IMR-90 (cell line): Measurements from ENCODE around the gene SIM1. TPM values are rescaled to one million over a fixed set of nuclear protein-coding genes. Genes with fewer than 3 reads are reported as not detected.

Source experiments
- ATAC-seq: fragments of 200-7000 bp; cut with Tn5 transposase; 2 replicates; pipeline ENCODE4 v1.9.1; 2020; ENCODE audit warnings: low read depth, mild to moderate bottlenecking, moderate library complexity
- BruUV-seq: library from RNA; stranded (reverse); fragments of 400-500 nt; replicated peaks from 2 replicates; lab custom pipeline; 2021; lab: Mats Ljungman, UMichigan
- CTCF ChIA-PET: fragments of 300-600 bp; formaldehyde crosslinking; extraction: SDS; loops from one replicate; lab custom pipeline; 2021; ENCODE audit warnings: antibody characterized with exemption; lab: Yijun Ruan, JAX
- POLR2A ChIA-PET: fragments of 300-600 bp; sonication (Branson Sonifier 250); formaldehyde crosslinking; loops from one replicate; lab custom pipeline; 2022; ENCODE audit warnings: antibody characterized with exemption; ENCODE audit not compliant: unreplicated experiment; lab: Charles Lee
- DNase-seq: peaks from one replicate; pipeline ENCODE4 v3.0.0; 2013
- H2AFZ ChIP-seq: replicated peaks from 2 replicates; pipeline ENCODE3; 2013; ENCODE audit warnings: low read length, mild to moderate bottlenecking; ENCODE audit not compliant: poor library complexity
- H2AK5ac ChIP-seq: 2 replicates; pipeline ENCODE4 v1.6.1; 2013; ENCODE audit warnings: low read depth, low read length, inconsistent platforms
- H2AK9ac ChIP-seq: replicated peaks from 2 replicates; pipeline ENCODE3; 2013; ENCODE audit warnings: mild to moderate bottlenecking, low read depth, low read length, moderate library complexity; ENCODE audit not compliant: poor library complexity
- H2BK120ac ChIP-seq: 2 replicates; pipeline ENCODE4 v1.6.1; 2013; ENCODE audit warnings: low read depth, low read length, inconsistent platforms
- H2BK15ac ChIP-seq: 3 replicates; pipeline ENCODE4 v1.6.1; 2013; ENCODE audit warnings: low read depth, low read length, inconsistent platforms
- H2BK20ac ChIP-seq: 2 replicates; pipeline ENCODE4 v1.6.1; 2013; ENCODE audit warnings: low read depth, mild to moderate bottlenecking, inconsistent platforms, low read length, moderate library complexity
- H2BK5ac ChIP-seq: 2 replicates; pipeline ENCODE4 v1.6.1; 2013; ENCODE audit warnings: mild to moderate bottlenecking, low read depth, low read length, inconsistent platforms; ENCODE audit not compliant: poor library complexity, severe bottlenecking
- H3K14ac ChIP-seq: replicated peaks from 2 replicates; pipeline ENCODE4 v1.6.1; 2013; ENCODE audit warnings: low read depth, low read length, inconsistent platforms
- H3K18ac ChIP-seq: 2 replicates; pipeline ENCODE4 v1.6.1; 2013; ENCODE audit warnings: low read depth, low read length, control low read depth
- H3K23ac ChIP-seq: 2 replicates; pipeline ENCODE4 v1.6.1; 2013; ENCODE audit warnings: low read depth, low read length, inconsistent platforms
- H3K27ac ChIP-seq: 2 replicates; pipeline ENCODE4 v1.5.1; 2013; ENCODE audit warnings: mild to moderate bottlenecking, control low read depth, low read length; ENCODE audit not compliant: insufficient read depth
- H3K27me3 ChIP-seq: 2 replicates; pipeline ENCODE4 v1.6.1; 2013; ENCODE audit warnings: low read length; ENCODE audit not compliant: control insufficient read depth, insufficient read depth
- H3K36me3 ChIP-seq: 2 replicates; pipeline ENCODE4 v1.6.1; 2013; ENCODE audit warnings: low read length, mixed read lengths; ENCODE audit not compliant: control insufficient read depth, insufficient read depth
- H3K4ac ChIP-seq: 2 replicates; pipeline ENCODE4 v1.6.1; 2013; ENCODE audit warnings: low read depth, low read length, inconsistent platforms
- H3K4me1 ChIP-seq: 2 replicates; pipeline ENCODE4 v1.6.1; 2013; ENCODE audit warnings: low read length, mixed read lengths; ENCODE audit not compliant: control insufficient read depth, insufficient read depth
- H3K4me2 ChIP-seq: 2 replicates; pipeline ENCODE4 v1.6.1; 2013; ENCODE audit warnings: low read depth, mild to moderate bottlenecking, control low read depth, low read length, moderate library complexity
- H3K4me3 ChIP-seq: 2 replicates; pipeline ENCODE4 v1.5.1; 2013; ENCODE audit warnings: low read depth, mild to moderate bottlenecking, control low read depth, low read length, moderate library complexity; ENCODE audit not compliant: insufficient read depth
- H3K56ac ChIP-seq: 2 replicates; pipeline ENCODE4 v1.6.1; 2013; ENCODE audit warnings: low read length, inconsistent platforms; ENCODE audit not compliant: insufficient read depth; ENCODE audit errors: extremely low read depth
- H3K79me1 ChIP-seq, 2 experiments: 2 replicates each; pipeline ENCODE4 v1.6.1; 2013; ENCODE audit warnings: low read length in 2 of 2, inconsistent platforms in 1 of 2, low read depth in 1 of 2
- H3K9ac ChIP-seq: 2 replicates; pipeline ENCODE4 v1.6.1; 2013; ENCODE audit warnings: low read depth, low read length, control low read depth
- H3K9me1 ChIP-seq: 2 replicates; pipeline ENCODE4 v1.6.1; 2013; ENCODE audit warnings: low read length, inconsistent platforms; ENCODE audit not compliant: insufficient read depth
- H3K9me3 ChIP-seq: 2 replicates; pipeline ENCODE4 v1.6.1; 2013; ENCODE audit warnings: low read length; ENCODE audit not compliant: control insufficient read depth, insufficient read depth
- H4K20me1 ChIP-seq: 2 replicates; pipeline ENCODE4 v1.6.1; 2013; ENCODE audit warnings: low read length, inconsistent platforms; ENCODE audit not compliant: insufficient read depth
- H4K5ac ChIP-seq: 2 replicates; pipeline ENCODE4 v1.6.1; 2013; ENCODE audit warnings: mild to moderate bottlenecking, low read depth, low read length, control low read depth
- H4K8ac ChIP-seq, 2 experiments: 2 replicates each; pipeline ENCODE4 v1.6.1; 2013; ENCODE audit warnings: low read depth in 2 of 2, low read length in 2 of 2, control low read depth in 1 of 2, inconsistent platforms in 1 of 2
- H4K91ac ChIP-seq: 2 replicates; pipeline ENCODE4 v1.6.1; 2013; ENCODE audit warnings: low read depth, low read length, inconsistent platforms; ENCODE audit not compliant: insufficient read depth
- BHLHE40 ChIP-seq: fragments of 150-350 bp; IDR thresholded peaks from 2 replicates; pipeline ENCODE4 v1.6.1; 2016; ENCODE audit warnings: mild to moderate bottlenecking, low read depth, low read length
- CEBPB ChIP-seq: IDR thresholded peaks from 2 replicates; pipeline ENCODE4 v1.6.1; 2012; ENCODE audit warnings: low read depth, low read length, improper control_type of control experiment
- CHD1 ChIP-seq: IDR thresholded peaks from 2 replicates; pipeline ENCODE4 v1.6.1; 2012; ENCODE audit warnings: low read depth, low read length, improper control_type of control experiment
- FOS ChIP-seq: fragments of 150-350 bp; IDR thresholded peaks from 2 replicates; pipeline ENCODE4 v1.6.1; 2016; ENCODE audit warnings: low read depth, low read length
- MAFK ChIP-seq: IDR thresholded peaks from 2 replicates; pipeline ENCODE4 v1.6.1; 2012; ENCODE audit warnings: low read depth, low read length, improper control_type of control experiment
- MAZ ChIP-seq: IDR thresholded peaks from 2 replicates; pipeline ENCODE4 v1.6.1; 2012; ENCODE audit warnings: low read depth, mild to moderate bottlenecking, low read length, improper control_type of control experiment, moderate library complexity, borderline replicate concordance
- MXI1 ChIP-seq: IDR thresholded peaks from 2 replicates; pipeline ENCODE4 v1.6.1; 2012; ENCODE audit warnings: low read depth, mild to moderate bottlenecking, low read length, moderate library complexity, borderline replicate concordance
- NFE2L2 ChIP-seq: fragments of 150-350 bp; IDR thresholded peaks from 2 replicates; pipeline ENCODE4 v1.6.1; 2016; ENCODE audit warnings: low read depth, mild to moderate bottlenecking, low read length
- POLR2A ChIP-seq: IDR thresholded peaks from 2 replicates; pipeline ENCODE4 v1.6.1; 2012; ENCODE audit warnings: mild to moderate bottlenecking, low read depth, low read length
- RAD21 ChIP-seq: IDR thresholded peaks from 2 replicates; pipeline ENCODE4 v1.6.1; 2012; ENCODE audit warnings: low read length, improper control_type of control experiment
- RCOR1 ChIP-seq: IDR thresholded peaks from 2 replicates; pipeline ENCODE4 v1.6.1; 2012; ENCODE audit warnings: mild to moderate bottlenecking, low read length, improper control_type of control experiment; ENCODE audit not compliant: insufficient replicate concordance
- RFX5 ChIP-seq: IDR thresholded peaks from 2 replicates; pipeline ENCODE4 v1.8.0; 2012; ENCODE audit warnings: low read depth, mild to moderate bottlenecking, low read length, moderate library complexity
- SMC3 ChIP-seq: fragments of 150-350 bp; IDR thresholded peaks from 2 replicates; pipeline ENCODE4 v1.6.1; 2016; ENCODE audit warnings: low read depth, mild to moderate bottlenecking, antibody characterized with exemption, low read length, moderate library complexity
- WGBS, 2 experiments: methylation state at CpG; one replicate each; pipeline versions ENCODE4 v1.1.5 to v1.1.7; 2013; ENCODE audit warnings: missing lambda C conversion rate in 2 of 2; ENCODE audit not compliant: insufficient read length in 1 of 2; ENCODE audit errors: extremely low coverage in 2 of 2; 5-methylcytosine and 5-hydroxymethylcytosine counted together
- dilution Hi-C: fragments of 300-500 bp; cut with HindIII; formaldehyde crosslinking; loops from one replicate; pipeline ENCODE4 v1.14.3; 2018; ENCODE audit warnings: low sequenced_read_pairs; ENCODE audit not compliant: unreplicated experiment
- in situ Hi-C: fragments of 300-500 bp; cut with MboI; formaldehyde crosslinking; loops from 3 replicates; pipeline ENCODE4 v1.14.3; 2019; ENCODE audit warnings: low sequenced_read_pairs, inconsistent platforms, mixed read lengths
- intact Hi-C: fragments of 100-400 bp; cut with micrococcal nuclease; formaldehyde crosslinking; loops from 2 replicates; pipeline ENCODE4 v1.10.0; 2022
- polyA plus RNA-seq, 3 experiments: library from polyadenylated mRNA; depleted of rRNA; stranded (reverse); fragments of >200 nt; gene quantifications; 2 replicates each; pipeline ENCODE4 v1.2.3, GENCODE V29; 2012; ENCODE audit warnings: low replicate concordance in 1 of 3
- total RNA-seq: library from RNA; depleted of rRNA; stranded (reverse); fragments of >200 nt; gene quantifications from 2 replicates; pipeline ENCODE4 v1.2.3, GENCODE V29; 2012
- TF ChIP-seq, protein P1 (sequence below): fragments of 150-350 bp; IDR thresholded peaks from 2 replicates; pipeline ENCODE4 v1.6.1; 2017; ENCODE audit warnings: mild to moderate bottlenecking, antibody characterized with exemption, low read length, low read depth
- TF ChIP-seq, protein P2 (sequence below): conservative IDR thresholded peaks from 2 replicates; pipeline ENCODE4 v1.5.1; 2012; ENCODE audit warnings: mild to moderate bottlenecking, low read depth, low read length, improper control_type of control experiment

The SIM1 gene
- total and polyA plus RNA-seq, 2 of the 4 experiments (the other 2 are of a cell fraction): not detected

DNA sequence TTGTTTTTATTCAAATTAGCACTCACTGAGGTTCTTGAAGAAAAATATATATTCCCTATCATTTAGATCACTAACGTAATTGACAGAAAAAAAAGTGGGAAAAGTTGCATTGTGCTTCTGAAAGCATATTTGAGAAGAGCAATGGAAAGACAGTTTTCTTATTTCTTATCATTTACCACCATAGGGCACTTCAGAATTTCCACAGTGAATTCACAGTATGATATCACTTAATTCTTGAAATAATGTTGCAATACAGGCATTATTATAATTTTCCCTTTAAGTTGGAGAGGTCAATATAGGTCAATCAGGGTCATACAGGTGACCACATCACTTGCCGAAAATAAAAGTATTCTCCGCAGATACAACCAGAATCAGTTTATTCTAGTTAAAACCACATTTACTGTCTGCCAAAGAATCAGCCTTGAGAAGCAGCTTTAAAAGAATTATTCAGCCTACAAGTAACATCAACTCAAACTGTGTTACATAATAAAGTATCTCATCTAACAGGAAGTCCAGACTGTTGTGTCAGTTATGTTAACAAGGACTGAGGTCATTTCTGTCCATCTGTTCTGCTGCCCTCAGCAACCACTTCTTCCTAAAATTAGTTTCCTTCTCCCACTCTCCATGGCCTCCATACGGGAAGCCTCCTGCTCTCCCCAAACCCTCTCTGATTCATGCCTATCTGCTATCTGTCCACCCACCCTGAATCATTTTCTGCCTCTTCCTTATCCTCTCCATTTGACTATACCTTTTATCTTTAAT lies 121.2 kb downstream of the SIM1 start:
- Histone ChIP-seq H4K20me1 (no peaks in the 10 kb centered on the region), H3K27ac (peak overlapping the region; percentile 29; the same call in 1 of the 2 replicates), H3K4ac (peak overlapping the region; percentile 22), H2BK20ac (peak overlapping the region; percentile 16; the same call in 1 of the 2 replicates), H3K4me1 (peaks cover 7% of the 10 kb centered on the region), H2AFZ (no peak overlapping the region), H3K18ac (peak overlapping the region; percentile 57; the same call in 1 of the 2 replicates), H3K4me3 (no peak overlapping the region), H4K5ac (no peak overlapping the region), H3K9ac (no peak overlapping the region), H2BK120ac (peak overlapping the region; percentile 43), H3K23ac (no peak overlapping the region), H2AK9ac (no peak overlapping the region), H3K14ac (no peak overlapping the region), H3K27me3 (no peaks in the 10 kb centered on the region), H3K36me3 (no peaks in the 10 kb centered on the region), H3K4me2 (peak overlapping the region; percentile 45; the same call in 1 of the 2 replicates), H2BK5ac (peak overlapping the region; percentile 65), H3K56ac (no peak overlapping the region), H2BK15ac (peak overlapping the region; percentile 69; the same call in 1 of the 3 replicates), H2AK5ac (0 out of 2 replicates have a peak overlapping the region, but pooled peaks have one; percentile 2), H4K8ac (no peak overlapping the region), H3K79me1 (no peaks in the 10 kb centered on the region), H4K91ac (peak overlapping the region; percentile 35), H3K9me3 (no peaks in the 10 kb centered on the region), H3K9me1 (no peaks in the 10 kb centered on the region)
- ChIA-PET CTCF (interaction anchor here (1.1 kb wide), 1 partner anchor 31 kb away, joined by 3 read pairs; no protein-coding TSS in a partner anchor), POLR2A (no interaction called here)
- whole genome bisulfite sequencing, 2 experiments: 83% methylated on average over 2 of the region's 4 CpGs; no CpG with 5 or more reads in 1 of the 2 experiments
- DNase-seq (peak; percentile 73), ATAC-seq (peak; percentile 15)
- intact Hi-C loops: loop anchor here (5.0 kb wide), 1 partner anchor 41 kb away; no protein-coding TSS in a partner anchor
- dilution Hi-C loops: no loop called here
- in situ Hi-C loops: no loop called here
- no TSS peak for BruUV-seq
- TF ChIP-seq CHD1: no peak
- TF ChIP-seq MAZ: no peak
- TF ChIP-seq CEBPB: no peak
- TF ChIP-seq BHLHE40: no peak
- TF ChIP-seq RFX5: no peak
- no peak for TF ChIP-seq MXI1
- TF ChIP-seq, protein P1, sequence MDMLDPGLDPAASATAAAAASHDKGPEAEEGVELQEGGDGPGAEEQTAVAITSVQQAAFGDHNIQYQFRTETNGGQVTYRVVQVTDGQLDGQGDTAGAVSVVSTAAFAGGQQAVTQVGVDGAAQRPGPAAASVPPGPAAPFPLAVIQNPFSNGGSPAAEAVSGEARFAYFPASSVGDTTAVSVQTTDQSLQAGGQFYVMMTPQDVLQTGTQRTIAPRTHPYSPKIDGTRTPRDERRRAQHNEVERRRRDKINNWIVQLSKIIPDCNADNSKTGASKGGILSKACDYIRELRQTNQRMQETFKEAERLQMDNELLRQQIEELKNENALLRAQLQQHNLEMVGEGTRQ: no peak
- TF ChIP-seq NFE2L2: no peak
- no peak for TF ChIP-seq SMC3
- TF ChIP-seq POLR2A: no peak
- no peak for TF ChIP-seq FOS
- TF ChIP-seq RCOR1: no peak
- TF ChIP-seq, protein P2, sequence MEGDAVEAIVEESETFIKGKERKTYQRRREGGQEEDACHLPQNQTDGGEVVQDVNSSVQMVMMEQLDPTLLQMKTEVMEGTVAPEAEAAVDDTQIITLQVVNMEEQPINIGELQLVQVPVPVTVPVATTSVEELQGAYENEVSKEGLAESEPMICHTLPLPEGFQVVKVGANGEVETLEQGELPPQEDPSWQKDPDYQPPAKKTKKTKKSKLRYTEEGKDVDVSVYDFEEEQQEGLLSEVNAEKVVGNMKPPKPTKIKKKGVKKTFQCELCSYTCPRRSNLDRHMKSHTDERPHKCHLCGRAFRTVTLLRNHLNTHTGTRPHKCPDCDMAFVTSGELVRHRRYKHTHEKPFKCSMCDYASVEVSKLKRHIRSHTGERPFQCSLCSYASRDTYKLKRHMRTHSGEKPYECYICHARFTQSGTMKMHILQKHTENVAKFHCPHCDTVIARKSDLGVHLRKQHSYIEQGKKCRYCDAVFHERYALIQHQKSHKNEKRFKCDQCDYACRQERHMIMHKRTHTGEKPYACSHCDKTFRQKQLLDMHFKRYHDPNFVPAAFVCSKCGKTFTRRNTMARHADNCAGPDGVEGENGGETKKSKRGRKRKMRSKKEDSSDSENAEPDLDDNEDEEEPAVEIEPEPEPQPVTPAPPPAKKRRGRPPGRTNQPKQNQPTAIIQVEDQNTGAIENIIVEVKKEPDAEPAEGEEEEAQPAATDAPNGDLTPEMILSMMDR: no peak
- TF ChIP-seq RAD21: no peak
- no peak for TF ChIP-seq MAFK
